SK-N-SH treated with all-trans-retinoic acid at 6 μM for 48 hours (cell line): ENCODE measurements around the gene RAB31.

Experiments
- BACH2 ChIP-seq: fragments of 250-450 bp; sonication (Bioruptor Pico); IDR thresholded peaks from 2 replicates; pipeline ENCODE4 v1.9.0; 2021; ENCODE audit warnings: mild to moderate bottlenecking, borderline replicate concordance
- GLIS3 ChIP-seq: fragments of 250-450 bp; sonication (Bioruptor Pico); IDR thresholded peaks from 2 replicates; pipeline ENCODE4 v1.5.0; 2020; ENCODE audit warnings: mild to moderate bottlenecking, moderate library complexity
- PATZ1 ChIP-seq: fragments of 250-450 bp; sonication (Bioruptor Pico); IDR thresholded peaks from 2 replicates; pipeline ENCODE4 v1.8.0; 2020; ENCODE audit warnings: mild to moderate bottlenecking, moderate library complexity, borderline replicate concordance
- PPARA ChIP-seq: fragments of 250-450 bp; sonication (Bioruptor Pico); IDR thresholded peaks from 2 replicates; pipeline ENCODE4 v1.5.0; 2020; ENCODE audit warnings: mild to moderate bottlenecking, borderline replicate concordance
- TCF4 ChIP-seq: fragments of 250-450 bp; sonication (Bioruptor Pico); IDR thresholded peaks from 2 replicates; pipeline ENCODE4 v1.8.0; 2021; ENCODE audit warnings: mild to moderate bottlenecking, moderate library complexity, borderline replicate concordance
- TOX ChIP-seq: fragments of 250-450 bp; sonication (Bioruptor Pico); IDR thresholded peaks from 2 replicates; pipeline ENCODE4 v1.8.0; 2021; ENCODE audit warnings: mild to moderate bottlenecking, moderate library complexity, borderline replicate concordance
- ZFP3 ChIP-seq: fragments of 250-450 bp; sonication (Bioruptor Pico); IDR thresholded peaks from 2 replicates; pipeline ENCODE4 v1.5.0; 2020; ENCODE audit warnings: mild to moderate bottlenecking, moderate library complexity
- ZNF565 ChIP-seq: fragments of 450-650 bp; formaldehyde crosslinking; conservative IDR thresholded peaks from 2 replicates; pipeline ENCODE4 v1.5.0; 2020; ENCODE audit warnings: low read depth, mild to moderate bottlenecking, moderate library complexity
- ZNF70 ChIP-seq: fragments of 450-650 bp; formaldehyde crosslinking; IDR thresholded peaks from 2 replicates; pipeline ENCODE4 v1.5.0; 2020; ENCODE audit warnings: mild to moderate bottlenecking, moderate library complexity

GRCh38 chr18:9726175-9726574 lies 18.1 kb downstream of the RAB31 start:
- TF ChIP-seq GLIS3 (CRISPR knock-in tag) (no peak), ZNF565 (no peak), ZNF70 (no peak), PATZ1 (no peak), ZFP3 (no peak), PPARA (no peak), TOX (CRISPR knock-in tag) (no peak), BACH2 (no peak), TCF4 (CRISPR knock-in tag) (no peak)
